NCI-H526 treated with DMSO at 0.1 percent for 48 hours (cell line): Measurements from ENCODE around the gene LDHAL6A.
"Not testable (repeated sequence)": the region's sequence is repeated elsewhere in the genome, so short reads cannot be mapped to it uniquely, and the experiment has no call there.

Experiments used
- DNase-seq: peaks from one replicate; lab custom pipeline; 2025; lab: John Stamatoyannopoulos, UW

Gene LDHAL6A

DNA sequence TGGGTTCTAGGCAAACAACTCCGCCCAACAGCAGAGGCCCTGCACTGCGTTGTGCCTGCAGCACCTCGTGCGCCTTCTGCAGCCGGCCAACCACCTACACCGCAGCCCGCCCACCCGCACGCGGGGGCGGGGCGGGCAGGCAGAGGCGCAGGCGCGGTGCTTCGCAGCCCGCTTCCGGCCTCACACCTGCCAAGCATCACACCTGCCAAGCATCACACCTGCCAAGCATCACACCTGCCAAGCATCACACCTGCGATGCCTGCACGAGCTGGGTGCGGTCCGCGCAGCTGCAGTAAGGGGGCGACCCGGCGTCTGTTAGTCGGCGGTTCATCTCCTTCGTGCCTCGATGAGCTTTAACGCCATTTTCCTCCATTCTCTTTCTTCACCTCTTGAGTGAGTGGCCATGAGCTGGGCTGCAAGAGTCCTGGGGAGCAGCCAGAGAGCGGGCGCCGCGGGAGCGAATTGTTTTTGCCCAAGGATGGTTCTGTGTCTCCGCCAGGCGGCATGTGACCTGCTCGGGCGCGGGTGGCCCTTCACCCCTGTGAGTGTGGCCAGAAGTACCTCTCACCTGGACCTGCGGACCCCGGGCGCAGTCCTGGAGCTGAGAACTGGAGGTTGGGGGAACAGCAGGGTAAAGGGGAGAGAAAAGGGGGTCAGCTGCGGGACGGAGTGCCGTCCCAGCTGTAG, at the start of gene LDHAL6A:
Gene LDHAL6A, plus strand, starts transcription at position 171 of the 687 bp plus-strand sequence. CDS start 825 bp downstream, outside the sequence.
- DNase-seq: no peak

DNA sequence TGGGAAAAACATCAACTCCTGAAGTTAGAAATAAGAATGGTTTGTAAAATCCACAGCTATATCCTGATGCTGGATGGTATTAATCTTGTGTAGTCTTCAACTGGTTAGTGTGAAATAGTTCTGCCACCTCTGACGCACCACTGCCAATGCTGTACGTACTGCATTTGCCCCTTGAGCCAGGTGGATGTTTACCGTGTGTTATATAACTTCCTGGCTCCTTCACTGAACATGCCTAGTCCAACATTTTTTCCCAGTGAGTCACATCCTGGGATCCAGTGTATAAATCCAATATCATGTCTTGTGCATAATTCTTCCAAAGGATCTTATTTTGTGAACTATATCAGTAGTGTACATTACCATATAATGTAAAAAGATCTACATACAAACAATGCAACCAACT, 48.3 kb upstream of the LDHAL6A start:
- DNase-seq: not testable (repeated sequence)

DNA sequence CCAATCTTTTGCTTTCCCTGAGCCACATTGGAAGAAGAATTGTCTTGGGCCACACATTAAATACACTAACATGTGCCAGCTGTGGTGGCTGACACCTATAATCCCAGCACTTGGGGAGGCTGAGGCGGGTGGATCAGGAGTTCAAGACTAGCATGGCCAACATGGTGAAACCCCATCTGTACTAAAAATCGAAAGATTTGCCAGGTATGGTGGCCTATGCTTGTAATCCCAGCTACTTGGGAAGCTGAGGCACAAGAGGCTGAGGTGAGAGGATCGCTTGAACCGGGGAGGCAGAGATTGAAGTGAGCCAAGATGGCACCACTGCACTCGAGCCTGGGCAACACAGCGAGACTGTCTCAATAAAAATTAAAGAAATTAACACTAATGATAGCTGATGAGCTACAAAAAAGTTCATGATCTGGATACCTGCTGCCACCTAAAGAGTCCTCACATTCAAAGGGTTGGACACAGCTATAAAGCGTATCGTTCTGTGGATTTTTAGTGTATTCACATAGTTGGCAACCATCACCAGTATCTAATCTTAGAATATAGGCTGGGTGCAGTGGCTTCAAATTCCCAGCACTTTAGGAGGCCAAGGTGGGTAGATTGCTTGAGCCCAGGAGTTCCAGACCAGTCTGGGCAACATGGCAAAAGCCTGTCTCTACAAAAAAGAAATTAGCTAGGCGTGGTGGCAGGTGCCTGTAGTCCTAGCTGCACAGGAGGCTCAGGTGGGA, 46.9 kb upstream of the LDHAL6A start:
- DNase-seq: no peak

DNA sequence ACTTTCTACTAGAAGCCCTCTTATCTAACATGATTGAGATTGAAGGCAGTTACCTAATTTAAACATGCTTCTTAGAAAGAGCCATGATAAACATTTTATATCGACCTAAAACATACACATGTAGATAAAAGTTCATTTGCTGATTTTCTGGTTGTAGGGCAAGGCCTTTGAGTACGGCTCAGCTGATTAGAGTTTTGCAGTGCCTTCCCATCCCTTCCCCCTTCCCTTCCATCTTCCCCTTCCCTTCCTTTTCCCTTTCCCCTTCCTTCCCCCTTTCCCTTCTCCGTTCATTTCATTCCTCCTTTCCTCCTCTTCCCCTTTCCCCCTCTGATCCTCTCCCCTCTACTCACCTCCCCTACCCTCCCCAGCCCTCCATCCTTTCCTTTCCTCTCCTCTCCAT, 39.2 kb upstream of the LDHAL6A start:
- DNase-seq: no peak

DNA sequence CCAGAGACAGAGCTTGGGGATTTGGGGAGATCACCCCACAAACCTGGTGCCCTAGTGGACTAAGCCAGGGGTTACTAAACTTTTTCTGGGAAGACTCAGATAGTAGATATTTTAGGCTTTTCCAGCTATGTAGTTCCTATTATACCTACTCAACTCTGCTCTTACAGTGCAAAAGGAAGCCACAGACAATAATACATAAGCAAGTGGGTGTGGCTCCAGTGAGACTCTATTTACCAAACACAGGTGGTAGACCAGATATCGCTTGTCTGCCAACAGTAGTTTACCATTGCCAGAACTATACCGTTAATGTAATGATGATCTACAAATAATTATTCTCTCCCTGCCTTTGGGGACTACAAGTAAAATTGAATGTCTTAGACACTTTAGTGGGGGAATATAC, 36.6 kb upstream of the LDHAL6A start:
- DNase-seq: no peak

DNA sequence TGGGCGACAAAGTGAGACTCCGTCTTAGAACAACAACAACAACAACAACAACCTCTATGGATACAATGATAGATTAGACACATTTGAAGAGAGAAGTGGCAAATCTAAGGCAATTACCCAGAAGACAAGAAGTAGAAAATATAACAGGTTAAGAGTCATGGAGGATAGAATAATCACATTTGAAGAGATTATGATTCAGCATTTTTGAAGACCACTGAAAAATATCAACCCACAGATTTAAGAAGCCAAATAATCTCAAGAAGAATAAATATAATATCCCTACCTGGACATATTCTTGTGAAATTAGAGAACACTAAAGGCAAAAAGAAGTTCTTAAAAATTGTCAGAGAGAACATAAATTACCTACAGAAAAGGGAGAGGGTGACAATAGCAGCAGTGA, 35.6 kb upstream of the LDHAL6A start:
- DNase-seq: no peak

DNA sequence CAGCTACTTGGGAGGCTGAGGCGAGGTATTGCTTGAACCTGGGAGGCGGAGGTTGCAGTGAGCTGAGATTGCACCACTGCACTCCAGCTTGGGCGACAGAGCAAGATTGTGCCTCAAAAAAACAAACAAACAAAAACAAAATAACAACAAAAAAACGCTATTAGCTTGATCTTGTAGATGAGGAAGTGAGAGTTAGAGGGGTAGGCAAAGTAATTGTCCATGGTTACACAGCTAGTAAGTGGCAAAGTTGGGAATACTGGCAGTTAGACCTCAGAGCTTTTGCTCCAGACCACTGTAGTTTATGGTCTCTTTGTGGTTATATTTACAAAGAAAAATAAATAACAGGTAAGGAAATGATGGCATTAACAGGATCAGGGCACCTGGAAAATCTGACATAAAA, 28.4 kb upstream of the LDHAL6A start:
- DNase-seq: no peak

DNA sequence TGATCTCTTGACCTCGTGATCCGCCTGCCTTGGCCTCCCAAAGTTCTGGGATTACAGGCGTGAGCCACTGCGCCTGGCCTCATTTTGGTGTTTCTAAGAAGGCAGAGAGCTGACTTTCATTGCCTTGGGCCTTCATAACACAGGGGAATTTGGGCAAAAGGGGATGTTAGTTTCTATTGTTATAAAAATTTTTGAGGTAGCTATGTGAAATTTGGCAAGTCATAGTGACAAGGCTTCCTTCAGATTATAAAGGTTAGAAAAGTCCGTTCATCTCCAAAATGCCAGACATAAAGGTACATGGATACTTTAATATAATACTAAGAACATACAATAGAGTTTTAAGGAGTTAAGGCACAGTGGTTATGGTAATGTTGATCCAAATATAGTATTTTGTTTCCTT, 26.3 kb upstream of the LDHAL6A start:
- DNase-seq: no peak

DNA sequence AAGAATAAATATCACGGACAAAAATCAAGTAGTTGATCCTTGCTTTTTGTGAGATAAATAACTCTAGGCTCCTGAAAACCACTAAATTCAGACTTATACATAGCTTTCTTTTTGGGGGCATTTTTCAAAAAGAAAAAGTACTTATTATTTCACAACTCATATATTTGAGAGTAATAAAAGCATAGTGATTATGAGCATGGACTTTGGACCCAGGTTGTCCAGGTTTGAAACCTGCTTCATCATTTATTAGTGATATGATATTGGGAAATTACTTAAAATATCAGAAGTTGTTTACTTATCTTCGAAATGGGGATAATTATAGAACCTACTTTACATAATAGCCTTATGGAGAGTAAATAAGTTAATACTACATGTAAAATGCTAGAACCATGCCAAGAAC, 17.0 kb upstream of the LDHAL6A start:
- DNase-seq: no peak

DNA sequence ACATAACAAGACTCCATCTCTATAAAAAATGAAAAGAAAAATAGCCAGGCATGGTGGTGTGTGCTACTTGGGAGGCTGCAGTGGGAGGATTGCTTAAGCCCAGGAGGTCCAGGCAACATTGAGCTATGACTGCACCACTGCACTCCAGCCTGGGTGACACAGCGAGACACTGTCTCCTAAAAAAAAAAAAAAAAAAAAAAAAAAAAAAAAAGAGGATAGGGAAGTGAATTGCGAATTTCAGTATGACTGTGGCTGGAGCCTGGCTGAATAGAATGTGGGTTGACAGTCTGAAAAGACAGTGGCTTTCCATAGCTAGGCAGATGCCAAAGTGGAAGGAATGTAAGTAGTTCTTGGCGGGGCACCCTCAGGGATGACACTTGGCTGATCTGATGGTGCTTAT, 6.4 kb upstream of the LDHAL6A start:
- DNase-seq: no peak

DNA sequence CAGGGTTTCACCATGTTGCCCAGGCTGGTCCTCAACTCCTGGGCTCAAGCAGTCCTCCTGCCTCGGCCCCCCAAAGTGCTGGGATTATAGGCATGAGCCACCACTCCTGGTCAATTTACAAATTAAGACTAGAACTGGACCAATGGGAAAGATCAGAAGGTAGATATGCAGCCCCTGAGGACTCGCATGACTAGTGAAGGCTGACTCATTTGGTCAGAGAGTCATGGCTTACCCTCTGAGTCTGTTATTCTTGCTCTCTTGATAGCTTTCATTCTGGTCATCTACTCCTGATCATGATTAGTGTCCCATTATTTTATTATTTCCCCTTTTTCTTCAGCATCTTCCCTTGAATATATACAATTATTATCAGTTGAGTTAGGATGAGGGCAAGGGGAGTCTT, 2.7 kb upstream of the LDHAL6A start:
- no peak for DNase-seq

DNA sequence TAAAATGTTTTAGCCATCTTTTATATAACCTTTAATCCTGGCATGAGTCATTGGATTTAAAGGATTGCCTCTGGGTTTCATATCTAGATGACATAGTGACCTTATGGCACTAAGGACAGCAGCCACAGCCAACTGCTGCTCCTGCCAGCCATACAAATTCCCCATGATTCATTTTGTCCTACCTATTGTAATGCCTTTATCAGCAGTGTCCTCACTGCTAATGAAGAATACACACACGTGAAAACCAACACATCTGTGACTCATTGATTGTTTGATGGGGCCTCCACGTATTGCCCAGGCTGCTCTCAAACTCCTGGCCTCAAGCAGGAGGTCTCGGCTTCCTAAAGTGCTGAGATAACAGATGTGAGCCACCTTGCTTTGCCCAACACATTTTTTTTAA, 1.8 kb downstream of the LDHAL6A start:
- no peak for DNase-seq

DNA sequence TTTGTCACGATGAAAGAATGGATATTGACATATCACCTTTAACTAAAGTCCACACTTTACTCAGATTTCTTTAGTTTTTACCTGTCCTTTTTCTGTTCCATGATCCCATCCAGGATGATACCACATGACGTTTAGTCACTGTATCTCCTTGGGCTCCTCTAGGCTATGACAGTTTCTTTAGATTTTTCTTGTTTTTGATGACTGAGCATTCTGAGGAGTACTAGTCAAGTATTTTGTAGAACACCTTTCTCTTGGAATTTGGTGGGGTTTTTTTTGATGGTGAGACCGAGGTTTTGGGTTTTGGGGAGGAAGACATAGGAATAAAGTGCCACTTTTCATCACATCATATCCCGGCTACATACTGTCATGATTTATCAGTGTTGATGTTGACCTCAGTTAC, 4.0 kb downstream of the LDHAL6A start:
- no peak for DNase-seq

DNA sequence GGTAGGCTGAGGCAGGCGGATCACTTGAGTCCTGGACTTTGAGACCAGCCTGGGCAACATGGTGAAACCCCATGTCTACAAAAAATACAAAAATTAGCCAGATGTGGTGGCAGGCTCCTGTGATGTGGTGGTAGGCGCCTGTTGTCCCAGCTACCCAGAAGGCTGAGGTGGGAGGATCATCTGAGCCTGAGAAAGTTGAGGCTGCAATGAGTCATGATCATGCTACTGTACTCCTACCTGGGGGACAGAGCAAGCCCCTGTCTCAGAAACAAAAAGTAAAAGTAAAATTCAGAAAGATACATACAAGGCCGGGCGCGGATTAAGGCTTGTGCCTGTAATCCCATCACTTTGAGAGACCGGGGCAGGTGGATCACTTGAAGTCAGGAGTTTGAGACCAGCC, 6.3 kb downstream of the LDHAL6A start:
- DNase-seq: no peak

DNA sequence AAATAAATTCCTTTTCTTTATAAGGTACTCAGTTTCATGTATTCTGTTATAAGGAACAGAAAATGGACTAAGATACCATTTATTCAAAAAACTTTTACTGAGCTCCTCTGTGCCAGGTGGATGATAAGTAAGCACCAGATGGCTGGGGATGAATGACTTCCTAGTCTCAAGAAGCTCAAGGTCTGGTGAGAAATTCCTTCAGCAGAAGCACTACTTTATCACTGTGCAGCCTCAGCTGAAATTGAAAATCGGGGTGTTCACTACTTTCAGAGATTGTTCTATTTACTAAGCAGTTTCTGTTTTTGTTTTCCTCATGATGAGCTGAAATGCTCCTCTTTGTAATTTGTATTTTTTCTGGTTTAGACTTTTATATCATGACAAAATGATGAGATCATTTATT, 7.8 kb downstream of the LDHAL6A start:
- no peak for DNase-seq

DNA sequence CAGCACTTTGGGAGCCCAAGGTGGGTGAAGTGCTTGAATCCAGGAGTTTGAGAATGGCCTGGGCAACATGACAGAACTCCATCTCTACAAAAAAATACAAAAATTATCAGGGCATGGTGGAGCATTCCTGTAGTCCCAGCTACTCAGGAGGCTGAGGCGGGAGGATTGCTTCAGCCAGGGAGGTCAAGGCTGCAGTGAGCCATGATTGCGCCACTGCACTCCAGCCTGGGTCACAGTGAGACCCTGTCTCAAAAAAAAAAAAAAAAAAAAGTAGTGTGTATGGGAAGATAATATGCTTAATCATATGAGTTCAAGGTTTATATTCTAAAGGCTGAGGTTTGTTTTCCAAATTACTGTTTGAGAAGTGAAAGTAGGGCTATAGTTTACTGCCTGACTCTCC, 10.7 kb downstream of the LDHAL6A start:
- DNase-seq: no peak

DNA sequence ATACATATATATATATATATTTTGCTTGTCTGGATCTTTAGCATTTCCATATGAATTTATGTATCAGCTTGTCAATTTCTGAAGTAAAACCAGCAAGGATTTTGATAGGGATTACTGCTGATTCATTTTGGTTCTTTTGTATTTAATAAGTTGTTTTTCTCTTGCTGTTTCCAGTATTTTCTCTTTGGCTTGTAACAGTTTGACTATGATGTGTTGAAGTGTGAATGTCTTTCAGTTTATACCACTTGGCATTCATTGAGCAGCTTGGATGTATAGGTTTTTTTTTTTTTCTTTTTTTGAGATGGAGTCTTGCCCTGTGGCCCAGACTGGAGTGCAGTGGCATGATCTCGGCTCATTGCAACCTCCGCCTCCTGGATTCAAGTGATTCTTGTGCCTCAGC, 12.4 kb downstream of the LDHAL6A start:
- DNase-seq: no peak

DNA sequence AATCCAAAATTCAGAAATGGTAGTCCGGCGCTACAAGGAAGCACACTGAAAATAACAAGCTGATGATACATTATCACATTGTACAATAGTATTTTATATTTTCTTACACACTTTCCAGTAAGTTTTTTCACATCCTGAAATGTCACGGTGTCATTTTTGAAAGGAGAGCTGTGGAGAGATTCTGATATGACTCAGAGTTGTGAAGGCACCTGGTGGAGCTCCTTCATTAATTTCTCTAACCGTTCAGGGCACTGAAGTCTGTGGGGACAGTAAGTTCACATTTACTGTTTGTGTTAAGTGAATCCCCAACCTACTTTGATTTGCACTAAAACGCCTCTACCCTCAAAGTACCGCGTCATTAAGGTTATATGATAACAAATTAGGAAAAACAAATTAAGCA, 13.3 kb downstream of the LDHAL6A start:
- no peak for DNase-seq

DNA sequence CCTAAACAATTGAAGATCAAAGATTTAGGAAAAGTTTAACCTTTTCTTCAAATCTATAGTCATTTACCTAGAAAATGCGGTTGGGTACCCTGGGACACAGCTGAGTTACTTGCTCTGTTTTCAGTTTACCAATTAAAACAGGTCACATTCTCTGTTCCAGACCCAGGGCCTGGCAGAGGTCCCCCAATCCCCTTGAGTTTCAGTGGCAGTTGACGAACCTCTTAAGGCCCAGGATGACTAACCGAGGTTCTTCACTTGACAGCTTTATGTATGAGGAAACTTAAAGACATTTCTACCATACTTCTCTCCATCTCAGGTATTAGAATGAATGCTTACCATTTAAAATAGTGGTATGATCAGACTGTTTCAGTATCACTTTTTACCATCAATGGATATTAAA, 16.3 kb downstream of the LDHAL6A start:
- DNase-seq: no peak

DNA sequence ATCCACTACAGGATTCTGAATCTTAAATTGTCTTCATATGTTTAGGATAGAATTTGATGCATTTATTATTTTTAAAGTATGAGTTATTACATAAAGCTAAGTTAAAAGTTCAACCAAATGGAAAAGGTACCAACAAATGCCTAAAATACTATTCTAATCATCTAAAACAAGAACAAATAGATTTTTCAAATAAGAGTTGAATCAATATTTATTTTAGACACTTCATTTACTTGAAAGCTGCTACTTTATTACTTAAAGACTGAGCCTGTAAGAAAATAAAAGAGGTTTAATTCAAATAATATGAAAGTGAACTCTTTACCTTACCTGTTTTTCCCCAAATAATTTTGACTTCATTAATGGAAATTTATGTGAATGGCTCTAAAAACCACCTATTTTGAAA, 16.9 kb downstream of the LDHAL6A start:
- no peak for DNase-seq

DNA sequence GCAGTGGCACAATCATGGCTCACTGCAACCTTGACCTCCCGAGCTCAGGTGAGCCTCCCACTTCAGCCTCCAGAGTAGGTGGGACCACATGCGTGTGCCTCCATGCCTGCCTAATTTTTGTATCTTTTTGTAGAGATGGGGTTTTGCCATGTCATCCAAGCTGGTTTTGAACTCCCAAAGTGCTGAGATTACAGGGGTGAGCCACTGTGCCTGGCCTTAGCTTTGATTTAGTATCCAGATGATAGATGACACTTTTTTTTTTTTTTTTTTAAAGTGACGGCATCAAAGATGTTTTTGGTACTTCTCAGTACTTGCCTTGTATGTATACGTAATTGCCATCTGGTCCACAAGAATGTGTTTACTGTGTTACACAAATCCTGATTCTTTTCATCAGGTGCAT, 23.4 kb downstream of the LDHAL6A start:
- no peak for DNase-seq

DNA sequence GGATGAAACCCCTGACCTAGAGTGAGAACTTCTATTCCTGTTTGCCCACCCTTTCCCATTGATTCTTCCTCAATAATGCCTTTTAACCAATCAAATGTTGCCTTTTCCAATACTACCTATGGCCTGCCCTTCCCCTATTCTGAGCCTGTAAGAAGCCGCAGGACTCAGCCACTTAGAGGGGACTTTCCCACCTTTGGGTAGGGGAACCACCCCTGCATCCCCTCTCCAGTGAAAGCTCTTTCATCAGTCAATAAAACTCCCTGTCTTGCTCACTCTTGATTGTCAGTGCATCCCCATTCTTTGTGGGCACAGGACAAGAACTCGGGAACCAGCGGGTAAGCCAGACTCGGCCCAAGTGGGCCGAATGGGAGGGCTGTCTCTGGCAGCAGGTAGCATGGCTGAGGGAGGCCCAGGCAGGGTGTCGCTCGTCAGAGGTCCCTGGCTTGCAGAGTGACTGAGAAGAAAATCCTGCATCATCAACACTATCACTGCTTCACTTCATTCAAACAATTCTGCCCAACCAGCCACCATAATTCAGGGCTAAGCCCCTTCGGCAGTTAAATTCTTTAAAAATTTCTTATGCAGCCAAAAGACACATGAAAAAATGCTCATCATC, 30.4 kb downstream of the LDHAL6A start:
- no peak for DNase-seq

DNA sequence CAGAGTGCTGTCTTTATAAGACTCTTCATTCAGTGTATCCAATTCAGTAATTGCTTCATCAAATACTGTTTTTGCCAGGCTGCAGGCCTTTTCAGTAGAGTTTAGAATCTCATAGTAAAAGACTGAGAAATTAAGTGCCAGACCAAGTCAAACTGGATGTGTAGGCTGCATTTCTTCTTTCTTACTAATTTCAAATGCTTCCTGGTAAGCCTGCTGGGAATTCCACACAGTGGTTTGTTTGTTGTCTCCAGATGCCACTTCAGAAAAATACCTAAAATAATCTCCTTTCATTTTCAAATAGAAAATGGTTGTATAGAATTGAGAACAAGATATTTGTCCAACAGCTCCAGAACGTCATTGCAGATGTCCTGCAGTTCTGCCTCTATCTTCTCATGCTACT, 34.7 kb downstream of the LDHAL6A start:
- no peak for DNase-seq
